Hepatic stellate cell (primary cell): Measurements from ENCODE around the gene RBKS.
A peak's percentile ranks its signal among the peaks of the same experiment; 100 is the strongest.
"Not testable (repeated sequence)": the region's sequence is repeated elsewhere in the genome, so short reads cannot be mapped to it uniquely, and the experiment has no call there.

Source experiments
- DNase-seq: peaks from one replicate; pipeline ENCODE4 v3.0.0; 2011; ENCODE audit warnings: low spot score

RBKS gene

DNA sequence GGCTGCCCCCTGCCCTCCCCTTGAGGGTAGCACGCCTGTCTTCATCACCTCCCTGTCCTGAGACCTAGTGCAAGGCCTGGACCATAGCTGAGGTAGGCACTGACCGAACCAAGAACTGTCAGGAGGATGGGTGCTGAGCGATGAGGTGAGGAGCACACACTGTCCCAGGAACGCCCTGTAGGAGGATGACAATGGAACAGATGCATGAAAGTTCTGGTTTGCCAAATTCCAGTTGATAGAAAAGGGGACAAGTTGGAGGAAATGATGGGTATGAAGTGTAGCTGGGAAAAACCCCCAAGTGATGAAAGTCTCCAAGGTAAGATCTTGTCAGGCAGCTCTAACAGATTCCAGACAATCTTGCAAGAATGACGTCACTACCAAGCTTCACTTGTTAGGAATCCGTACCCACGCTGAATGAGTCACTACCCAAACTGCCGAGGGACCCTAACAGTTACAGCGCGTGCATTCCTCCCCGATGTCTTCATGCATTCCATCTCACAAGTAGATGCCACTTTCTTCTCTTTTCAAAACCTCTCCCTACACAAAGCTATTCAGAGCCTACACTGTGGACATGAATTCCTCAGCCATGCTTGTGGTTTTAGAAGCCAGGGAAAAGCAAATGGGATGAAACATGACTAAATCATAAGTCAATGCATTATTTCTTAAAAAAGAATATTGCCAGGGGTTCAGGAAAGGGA is 91.1 kb downstream of the RBKS start:
- peak; percentile 90 for DNase-seq

GRCh38 chr2:27798486-27798885 is 91.7 kb downstream of the RBKS start:
- no peak for DNase-seq

DNA sequence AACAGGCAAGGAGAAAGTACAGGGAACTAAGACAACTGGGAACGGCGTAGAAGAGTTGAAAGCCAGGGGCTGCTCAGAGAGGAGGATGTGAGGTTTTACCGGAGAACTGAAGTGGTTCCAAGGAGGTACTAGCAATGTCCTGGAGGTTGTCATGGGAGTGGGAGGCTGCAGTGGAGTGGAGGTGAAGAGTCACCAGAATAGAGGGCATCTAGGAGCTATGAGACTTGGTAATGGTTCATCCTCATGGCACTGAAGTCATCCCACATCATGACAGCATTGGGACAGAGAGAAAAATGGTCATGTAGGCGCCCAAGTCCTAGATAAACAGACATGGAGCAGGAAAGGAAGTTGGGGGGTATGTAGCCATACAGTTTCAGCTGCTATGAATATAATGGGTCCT is 92.3 kb downstream of the RBKS start:
- no peak for DNase-seq

DNA sequence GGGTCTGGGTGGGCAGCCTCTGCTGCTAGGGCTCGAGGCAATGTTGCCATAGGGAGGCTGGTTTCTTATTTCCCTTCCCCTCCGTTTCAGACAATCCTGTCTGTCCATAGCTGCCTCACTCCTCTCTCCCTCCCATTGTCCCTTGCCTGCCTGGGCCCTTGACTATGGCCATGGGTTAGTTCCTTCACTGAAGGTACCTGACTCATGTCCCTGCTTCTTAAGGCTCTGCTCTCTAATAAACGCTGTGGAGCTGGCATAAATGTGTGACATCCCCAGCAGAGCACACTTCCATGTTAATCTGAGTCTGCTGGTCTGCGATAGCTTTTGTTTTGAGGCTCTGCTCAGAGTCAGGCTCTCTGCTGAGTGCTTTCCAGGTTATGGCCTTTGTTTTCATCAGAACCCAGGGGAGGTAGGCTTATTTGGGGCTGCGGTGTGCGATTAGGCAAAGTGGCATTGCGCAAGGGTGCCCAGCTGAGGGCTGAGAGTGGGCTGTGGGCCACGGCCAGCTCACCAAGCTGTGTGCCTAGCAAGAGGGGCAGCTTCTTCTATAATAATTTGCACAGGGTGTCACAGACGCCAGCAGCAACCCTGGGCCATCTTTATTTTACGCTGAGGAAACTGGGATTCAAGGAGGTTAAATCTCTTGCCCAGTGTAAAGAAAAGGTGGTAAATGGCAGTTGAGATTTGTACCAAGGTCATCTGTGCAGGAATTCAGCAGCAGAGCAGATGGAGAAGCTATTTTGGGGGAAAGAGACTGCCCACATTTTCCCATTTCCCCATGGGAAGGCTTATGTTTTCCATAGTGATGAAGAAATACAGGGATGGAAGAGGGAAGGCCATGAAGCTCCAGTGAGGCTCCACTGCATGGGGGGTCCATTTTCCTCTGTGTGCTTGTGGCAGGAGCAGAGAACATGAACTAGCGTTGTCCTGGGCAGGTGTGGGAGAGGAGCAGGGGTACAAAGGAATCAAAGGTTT is 93.1 kb downstream of the RBKS start:
- no peak for DNase-seq

GRCh38 chr2:27795868-27796277 is 94.3 kb downstream of the RBKS start:
- peak; percentile 41 for DNase-seq

DNA sequence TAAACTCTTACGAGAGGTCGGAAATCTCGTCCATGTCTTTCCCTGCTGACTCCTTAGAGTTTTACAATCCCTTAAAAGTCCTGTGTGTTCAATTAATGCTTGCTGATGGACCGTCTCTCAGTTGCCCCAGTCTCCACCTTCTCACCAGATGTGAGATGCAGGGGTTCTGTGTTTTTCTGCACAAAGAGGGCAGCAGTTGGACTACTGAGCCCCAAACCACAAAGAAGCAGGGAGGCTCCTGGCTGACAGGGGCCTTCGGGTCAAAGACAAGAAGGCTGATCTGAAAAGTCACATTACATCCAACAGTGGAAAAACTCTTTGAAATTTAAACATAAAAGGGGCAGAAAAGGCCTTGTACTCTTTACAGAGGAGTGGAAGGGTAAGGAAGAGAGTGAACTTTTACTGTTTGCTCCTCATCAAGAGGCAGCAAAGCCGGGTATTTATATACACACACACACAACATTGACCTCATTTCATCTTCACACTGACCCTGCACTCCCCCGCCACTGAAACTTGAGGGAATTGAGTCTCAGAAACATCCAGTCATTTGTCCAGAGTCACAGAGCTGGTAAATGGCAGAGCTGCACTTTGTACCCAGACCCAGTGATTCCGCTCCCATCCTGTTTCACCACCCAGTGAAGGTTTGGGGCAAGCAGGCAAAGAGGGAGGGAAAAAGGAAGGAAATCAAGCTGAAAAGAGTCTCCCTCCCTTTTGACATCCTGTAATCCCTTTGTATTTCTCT is 94.9 kb downstream of the RBKS start:
- no peak for DNase-seq

DNA sequence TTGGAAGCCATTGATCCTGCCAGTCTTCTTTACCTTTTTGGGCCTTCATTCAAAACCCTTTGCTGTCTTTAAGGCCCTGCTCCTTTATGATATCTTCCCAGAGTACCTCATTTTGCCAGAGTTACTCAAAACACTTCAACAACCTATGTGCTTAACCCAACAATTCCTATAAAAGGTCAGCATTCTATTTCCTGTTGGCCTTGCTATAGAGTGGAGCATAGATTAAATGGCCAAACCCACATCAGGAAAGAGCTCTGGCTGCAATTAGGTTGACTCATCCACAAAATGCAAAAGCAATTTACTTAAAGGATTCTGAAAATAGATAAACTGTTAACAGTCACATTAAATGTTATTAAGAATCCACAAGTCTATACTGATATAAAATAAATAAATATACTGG is 97.4 kb downstream of the RBKS start:
- DNase-seq = no peak

- no peak for DNase-seq
These were observed 99.4 kb downstream of the RBKS start for GRCh38 chr2:27790796-27791195.

GRCh38 chr2:27782701-27783100 is 107.5 kb downstream of the RBKS start:
- DNase-seq = no peak

DNA sequence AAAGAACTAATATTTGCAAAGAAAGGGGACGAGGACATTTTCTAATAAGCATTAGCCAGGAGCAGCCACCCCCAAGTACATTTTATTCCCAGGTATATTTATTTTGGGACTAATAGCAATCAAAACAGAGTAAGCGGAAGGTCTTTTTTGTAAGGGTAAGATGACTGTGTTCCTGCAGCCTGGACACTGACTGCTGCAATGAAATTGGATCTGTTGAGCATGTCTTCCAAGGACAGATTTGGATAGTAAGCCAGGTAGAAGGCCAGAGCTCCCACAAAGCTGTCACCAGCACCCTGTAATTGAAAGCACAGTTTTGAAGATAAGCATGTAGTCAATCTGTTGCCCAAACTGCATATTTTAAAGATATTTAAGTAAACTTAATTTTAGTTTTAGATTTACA is 108.7 kb downstream of the RBKS start:
- no peak for DNase-seq

DNA sequence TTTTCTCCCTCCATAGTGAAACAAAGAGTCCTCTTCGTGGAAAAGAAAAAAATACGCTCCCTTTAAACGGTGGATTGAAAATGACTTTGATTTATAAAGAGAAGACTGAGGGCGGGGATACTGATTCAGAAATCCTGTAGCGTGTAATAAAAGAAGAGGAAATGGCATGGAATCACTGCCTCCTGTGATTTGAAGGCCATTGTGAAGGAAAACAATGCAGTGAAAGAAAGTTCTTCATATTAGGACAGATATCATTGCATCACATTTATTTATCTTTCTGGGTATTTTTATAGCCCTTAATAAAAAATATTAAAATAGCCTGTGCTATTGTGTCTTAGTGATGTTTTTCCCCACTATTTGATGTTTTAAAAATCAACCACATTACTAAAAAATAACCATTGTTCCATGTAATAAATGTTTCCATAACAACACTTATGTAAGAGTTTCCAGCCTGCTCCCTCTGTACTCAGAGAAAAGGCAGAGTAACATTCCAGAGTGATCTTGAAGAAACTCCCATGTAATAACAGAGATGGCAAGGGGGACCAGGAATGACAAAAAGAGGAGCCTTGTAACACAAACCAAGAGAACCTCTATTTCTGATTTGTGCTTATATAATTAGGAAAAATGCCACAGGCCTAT is 110.7 kb downstream of the RBKS start:
- DNase-seq = no peak

GRCh38 chr2:27776696-27777095 is 113.5 kb downstream of the RBKS start:
- no peak for DNase-seq

DNA sequence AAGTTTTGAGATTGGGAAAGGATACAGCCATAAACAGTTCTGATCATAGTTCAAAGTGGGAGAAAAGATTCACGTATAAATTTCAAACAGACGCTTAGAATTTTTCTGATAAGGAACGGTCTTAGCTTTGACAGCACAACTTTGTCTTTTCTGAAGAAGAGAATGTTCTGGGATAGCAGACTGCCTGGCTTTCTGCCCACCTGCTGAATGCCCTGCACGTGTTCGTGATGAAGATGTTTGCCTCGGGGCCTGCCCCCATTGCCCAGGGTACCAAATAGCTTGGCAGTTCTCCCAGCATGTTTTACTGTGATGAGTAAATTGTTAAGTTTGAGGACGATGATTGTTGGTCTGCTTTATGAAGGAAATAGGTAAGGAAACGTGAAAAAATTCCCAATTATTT is 114.1 kb downstream of the RBKS start:
- no peak for DNase-seq

DNA sequence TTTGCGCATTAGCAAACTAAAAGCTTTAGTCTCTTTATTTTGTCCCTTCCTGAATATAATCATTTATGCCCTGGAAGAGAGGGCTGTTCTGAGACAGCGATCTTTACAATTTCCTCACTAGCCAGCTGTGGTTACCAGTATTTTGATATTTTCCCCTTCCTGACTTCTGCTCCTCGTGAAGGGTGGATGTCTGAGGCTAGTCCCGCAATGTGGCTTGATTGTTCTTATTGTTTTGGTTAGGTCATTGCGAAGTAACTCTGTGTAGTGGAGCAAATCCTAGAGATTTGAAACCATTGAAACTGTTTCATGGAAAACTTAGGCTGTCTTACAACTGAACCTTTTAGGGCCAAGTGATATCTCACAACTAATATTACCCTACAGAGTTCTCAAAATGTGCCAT is 116.2 kb downstream of the RBKS start:
- DNase-seq = no peak

DNA sequence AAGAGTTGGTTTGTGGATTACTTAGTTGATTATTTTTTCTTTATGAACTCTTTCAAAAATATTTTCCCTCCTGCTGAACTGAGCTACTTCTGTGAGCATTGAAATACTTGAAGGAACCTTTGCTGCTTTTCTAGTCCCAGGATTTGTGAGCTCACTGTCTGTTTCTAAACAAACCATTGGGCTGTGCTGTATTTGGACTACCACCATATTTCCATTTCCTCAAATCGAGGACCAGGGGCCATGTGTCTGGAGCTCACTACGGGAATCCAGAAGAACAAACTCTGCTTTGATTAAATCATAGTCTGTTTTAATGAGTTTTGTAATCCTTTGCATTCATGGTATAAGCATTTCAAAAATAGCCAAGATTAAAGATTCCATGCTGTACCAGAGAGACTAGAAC is 117.4 kb downstream of the RBKS start:
- no peak for DNase-seq

- peak; percentile 94 for DNase-seq
These were observed 118.4 kb downstream of the RBKS start, which contains the start of gene MRPL33 for GRCh38 chr2:27771548-27772335. TSS of gene MRPL33 (plus strand) at chr2:27771719. CDS start at chr2:27771778, 59 bp downstream.

- no peak for DNase-seq
These were observed 119.0 kb downstream of the RBKS start for GRCh38 chr2:27771202-27771547.

DNA sequence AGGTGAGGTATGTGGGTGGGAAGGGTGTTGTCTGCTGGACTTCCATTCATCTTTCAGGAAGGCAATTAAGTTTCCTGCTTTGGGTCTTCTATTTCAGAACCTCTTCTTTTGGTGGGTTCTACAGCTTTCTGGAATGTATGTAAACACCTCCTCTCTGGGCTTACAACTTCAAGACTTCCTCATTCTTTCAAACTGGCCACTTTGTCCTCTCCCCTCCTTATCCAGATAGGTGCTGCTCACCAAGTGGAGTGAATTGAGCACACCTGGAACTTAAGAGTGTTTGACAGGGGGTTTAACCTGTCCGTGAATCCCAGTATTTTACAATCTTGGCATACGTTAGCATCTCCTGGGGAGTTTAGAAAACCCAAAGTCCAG is 123.9 kb downstream of the RBKS start:
- DNase-seq = no peak

GRCh38 chr2:27765621-27766286 is 124.4 kb downstream of the RBKS start:
- DNase-seq = peak; percentile 51

DNA sequence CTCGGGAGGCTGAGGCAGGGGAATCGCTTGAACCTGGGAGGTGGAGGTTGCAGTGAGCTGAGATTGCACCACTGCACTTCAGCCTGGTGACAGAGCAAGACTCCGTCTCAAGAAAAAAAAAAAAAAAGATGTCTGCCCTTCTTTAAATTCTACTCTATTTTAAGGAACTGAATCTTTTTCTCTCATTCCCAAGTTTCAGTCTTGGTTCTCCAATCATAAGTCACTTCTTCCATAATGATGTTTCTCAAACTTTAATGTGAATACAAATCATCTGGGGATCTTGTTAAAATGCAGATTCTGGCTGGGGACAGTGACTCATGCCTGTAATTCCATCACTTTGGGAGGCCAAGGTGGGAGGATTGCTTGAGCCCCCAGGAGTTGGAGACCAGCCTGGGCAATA is 125.7 kb downstream of the RBKS start:
- not testable (repeated sequence) for DNase-seq

DNA sequence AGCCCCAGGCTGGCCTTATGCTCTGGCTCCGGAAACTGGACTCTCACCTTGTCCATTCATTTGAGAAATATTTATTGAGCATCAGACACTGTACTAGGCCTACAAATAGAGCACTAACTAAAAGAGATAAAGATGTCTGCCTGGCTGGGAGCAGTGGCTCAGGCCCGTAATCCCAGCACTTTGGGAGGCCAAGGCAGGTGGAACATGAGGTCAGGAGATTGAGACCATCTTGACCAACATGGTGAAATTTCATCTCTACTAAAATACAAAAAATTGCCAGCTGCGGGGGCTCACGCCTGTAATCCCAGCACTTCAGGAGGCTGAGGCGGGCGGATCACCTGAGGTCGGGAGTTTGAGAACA is 126.3 kb downstream of the RBKS start:
- DNase-seq = no peak
